ENCODE results near the gene ELAVL1. TPM values are rescaled to one million over a fixed set of nuclear protein-coding genes. Genes with fewer than 3 reads are reported as not detected.
"Not testable (repeated sequence)": the region's sequence is repeated elsewhere in the genome, so short reads cannot be mapped to it uniquely, and the experiment has no call there.

The ELAVL1 gene
- total RNA-seq, 2 experiments from 2014 or later: 119 to 150 TPM

GRCh38 chr19:7965921-7966665 lies 39.3 kb downstream of the ELAVL1 start:
- CTCF ChIA-PET: interaction anchor here (0.7 to 1.0 kb wide), 2 partner anchors 36 to 270 kb away, joined by 3 to 8 read pairs; no protein-coding TSS in a partner anchor
- ATAC-seq (no peak), DNase-seq (no peak)

GRCh38 chr19:7965259-7965841 lies 40.1 kb downstream of the ELAVL1 start:
- no peak for DNase-seq
- no peak for ATAC-seq
- CTCF ChIA-PET: interaction anchor here (1.0 kb wide), 1 partner anchor 38 kb away, joined by 3 read pairs; no protein-coding TSS in a partner anchor
- Mint-ChIP-seq H3K36me3 (peaks cover 20% of the 10 kb centered on the region), H3K27me3 (no peaks in the 10 kb centered on the region), H3K27ac (no peak overlapping the region), H3K4me3 (no peak overlapping the region), H3K9me3 (ENCODE audit: low read depth) (no peaks in the 10 kb centered on the region), H3K4me1 (peaks cover 3% of the 10 kb centered on the region)

More at GRCh38 chr19:7965921-7966665, 39.3 kb downstream of the ELAVL1 start:
- H3K36me3 Mint-ChIP-seq: peaks cover 20% of the 10 kb centered on the region
- H3K4me1 Mint-ChIP-seq: peaks cover 3% of the 10 kb centered on the region
- no peak overlapping the region for H3K27ac Mint-ChIP-seq
- H3K27me3 Mint-ChIP-seq: no peaks in the 10 kb centered on the region
- H3K4me3 Mint-ChIP-seq: no peak overlapping the region
- no peaks in the 10 kb centered on the region for H3K9me3 Mint-ChIP-seq (ENCODE audit: low read depth)

GRCh38 chr19:7963566-7963965 lies 41.9 kb downstream of the ELAVL1 start:
- no peaks in the 10 kb centered on the region for H3K27me3 Mint-ChIP-seq
- H3K4me3 Mint-ChIP-seq: no peak overlapping the region
- no peak overlapping the region for H3K27ac Mint-ChIP-seq
- DNase-seq (no peak), ATAC-seq (no peak)
- peaks cover 3% of the 10 kb centered on the region for H3K4me1 Mint-ChIP-seq
- CTCF ChIA-PET: no interaction called here
- H3K36me3 Mint-ChIP-seq: peaks cover 20% of the 10 kb centered on the region
- H3K9me3 Mint-ChIP-seq (ENCODE audit: low read depth): no peaks in the 10 kb centered on the region

- ATAC-seq: no peak
- Mint-ChIP-seq H3K27ac (no peak overlapping the region), H3K4me3 (no peak overlapping the region), H3K36me3 (peaks cover 19% of the 10 kb centered on the region), H3K4me1 (peaks cover 3% of the 10 kb centered on the region), H3K9me3 (ENCODE audit: low read depth) (no peaks in the 10 kb centered on the region), H3K27me3 (no peaks in the 10 kb centered on the region)
- CTCF ChIA-PET: no interaction called here
- DNase-seq: no peak
These were observed 42.7 kb downstream of the ELAVL1 start for GRCh38 chr19:7962644-7963268.

GRCh38 chr19:7961920-7962626 lies 43.4 kb downstream of the ELAVL1 start:
- DNase-seq (no peak), ATAC-seq (no peak)
- Mint-ChIP-seq H3K36me3 (peaks cover 13% of the 10 kb centered on the region), H3K9me3 (ENCODE audit: low read depth) (no peaks in the 10 kb centered on the region), H3K4me1 (peaks cover 3% of the 10 kb centered on the region), H3K4me3 (no peak overlapping the region), H3K27ac (no peak overlapping the region), H3K27me3 (no peaks in the 10 kb centered on the region)
- CTCF ChIA-PET: no interaction called here

GRCh38 chr19:7961082-7961481 lies 44.4 kb downstream of the ELAVL1 start:
- not testable (repeated sequence) for H3K4me1 Mint-ChIP-seq; H3K9me3 Mint-ChIP-seq (ENCODE audit: low read depth); H3K27ac Mint-ChIP-seq; DNase-seq; H3K36me3 Mint-ChIP-seq; H3K27me3 Mint-ChIP-seq; ATAC-seq; H3K4me3 Mint-ChIP-seq
- CTCF ChIA-PET: interaction anchor here (0.9 to 1.1 kb wide), 2 partner anchors 41 to 45 kb away, joined by 3 read pairs; partner anchors contain the start of gene ELAVL1

- no peak for ATAC-seq
- no peaks in the 10 kb centered on the region for H3K4me1 Mint-ChIP-seq
- H3K9me3 Mint-ChIP-seq (ENCODE audit: low read depth): no peaks in the 10 kb centered on the region
- H3K4me3 Mint-ChIP-seq: no peak overlapping the region
- no peak overlapping the region for H3K27ac Mint-ChIP-seq
- no peaks in the 10 kb centered on the region for H3K27me3 Mint-ChIP-seq
- CTCF ChIA-PET: no interaction called here
- H3K36me3 Mint-ChIP-seq: peaks cover 9% of the 10 kb centered on the region
- DNase-seq: no peak
These were observed 46.2 kb downstream of the ELAVL1 start for GRCh38 chr19:7959211-7959610.

- H3K27ac Mint-ChIP-seq: no peak overlapping the region
- H3K9me3 Mint-ChIP-seq (ENCODE audit: low read depth): no peaks in the 10 kb centered on the region
- no peak for ATAC-seq
- CTCF ChIA-PET: no interaction called here
- H3K4me3 Mint-ChIP-seq: no peak overlapping the region
- H3K4me1 Mint-ChIP-seq: no peaks in the 10 kb centered on the region
- no peaks in the 10 kb centered on the region for H3K27me3 Mint-ChIP-seq
- DNase-seq: no peak
- H3K36me3 Mint-ChIP-seq: no peaks in the 10 kb centered on the region
These were observed 49.7 kb downstream of the ELAVL1 start for GRCh38 chr19:7955696-7956095.

- CTCF ChIA-PET: interaction anchor here (0.7 kb wide), 1 partner anchor 9 kb away, joined by 3 read pairs; no protein-coding TSS in a partner anchor
- no peaks in the 10 kb centered on the region for H3K27me3 Mint-ChIP-seq
- H3K9me3 Mint-ChIP-seq (ENCODE audit: low read depth): no peaks in the 10 kb centered on the region
- H3K27ac Mint-ChIP-seq: no peak overlapping the region
- ATAC-seq (no peak), DNase-seq (no peak)
- no peaks in the 10 kb centered on the region for H3K36me3 Mint-ChIP-seq
- no peaks in the 10 kb centered on the region for H3K4me1 Mint-ChIP-seq
- H3K4me3 Mint-ChIP-seq: no peak overlapping the region
These were observed 51.9 kb downstream of the ELAVL1 start for GRCh38 chr19:7953576-7953975.

- Mint-ChIP-seq H3K9me3 (ENCODE audit: low read depth) (no peaks in the 10 kb centered on the region), H3K4me1 (no peaks in the 10 kb centered on the region), H3K4me3 (no peak overlapping the region), H3K36me3 (no peaks in the 10 kb centered on the region), H3K27ac (no peak overlapping the region), H3K27me3 (no peaks in the 10 kb centered on the region)
- peak; percentile 23 for ATAC-seq
- CTCF ChIA-PET: no interaction called here
- no peak for DNase-seq
These were observed 52.4 kb downstream of the ELAVL1 start for GRCh38 chr19:7953060-7953459.

- no peaks in the 10 kb centered on the region for H3K27me3 Mint-ChIP-seq
- peaks cover 14% of the 10 kb centered on the region for H3K4me1 Mint-ChIP-seq
- no peak for DNase-seq
- H3K36me3 Mint-ChIP-seq: no peaks in the 10 kb centered on the region
- H3K4me3 Mint-ChIP-seq: no peak overlapping the region
- H3K9me3 Mint-ChIP-seq (ENCODE audit: low read depth): no peaks in the 10 kb centered on the region
- no peak for ATAC-seq
- CTCF ChIA-PET: no interaction called here
- H3K27ac Mint-ChIP-seq: no peak overlapping the region
These were observed 57.5 kb downstream of the ELAVL1 start for GRCh38 chr19:7947939-7948338.

- peaks cover 8% of the 10 kb centered on the region for H3K36me3 Mint-ChIP-seq
- H3K27ac Mint-ChIP-seq: peak overlapping the region; percentile 91
- H3K9me3 Mint-ChIP-seq (ENCODE audit: low read depth): no peaks in the 10 kb centered on the region
- peak overlapping the region; percentile 83 for H3K4me3 Mint-ChIP-seq
- H3K27me3 Mint-ChIP-seq: no peaks in the 10 kb centered on the region
- CTCF ChIA-PET: interaction anchor here (0.6 to 5.7 kb wide), 36 partner anchors 9 to 397 kb away, joined by 3 to 75 read pairs (median 4); partner anchors contain the start of genes CTXN1, ELAVL1, MAP2K7 and PET100
- peak; percentile 46 for ATAC-seq
- H3K4me1 Mint-ChIP-seq: peaks cover 33% of the 10 kb centered on the region
- DNase-seq: peak; percentile 92
These were observed 61.2 kb downstream of the ELAVL1 start for GRCh38 chr19:7944177-7944761.
